ENCODE data around the gene CHST12.
"Not testable (repeated sequence)": the region's sequence is repeated elsewhere in the genome, so short reads cannot be mapped to it uniquely, and the experiment has no call there.

Gene CHST12

DNA sequence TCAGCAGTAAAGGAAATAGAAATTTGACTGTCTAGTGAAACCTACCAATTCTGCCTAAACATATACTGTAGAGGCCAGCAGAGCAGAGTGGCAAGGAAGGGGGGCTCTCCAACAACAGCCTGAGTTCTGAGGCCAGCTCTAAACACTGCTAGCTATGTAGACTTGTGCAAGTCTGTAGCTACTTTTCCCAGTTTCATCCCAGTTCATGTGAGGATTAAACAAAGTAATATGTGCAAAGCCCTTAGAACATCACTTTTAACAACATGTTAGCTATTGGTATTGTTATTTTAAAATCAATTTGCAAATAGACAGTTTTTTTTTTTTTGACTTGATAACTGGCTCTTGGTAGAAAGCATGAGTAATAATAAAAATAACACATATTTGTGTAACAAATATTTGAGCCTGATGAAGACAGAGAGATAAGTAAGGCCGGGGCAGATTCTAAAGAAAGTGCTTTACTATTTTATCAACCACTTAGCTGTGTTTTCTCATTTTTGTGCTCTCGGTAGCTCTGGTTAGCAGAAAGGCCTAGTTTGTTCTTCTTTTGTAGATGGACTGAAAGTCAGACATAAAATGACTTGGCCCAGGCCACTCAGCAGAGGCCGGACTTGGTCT, 9.3 kb downstream of the CHST12 start:
- Histone ChIP-seq H3K27ac (ENCODE audit: low read length) (no peak overlapping the region), H3K4me2 (ENCODE audit: low read depth, low read length) (no peak overlapping the region), H3K4me1 (ENCODE audit: low read length) (peaks cover 20% of the 10 kb centered on the region), H2AFZ (ENCODE audit: low read length) (no peak overlapping the region), H3K79me2 (ENCODE audit: low read length) (peaks cover 100% of the 10 kb centered on the region), H3K9me2 (replicated peaks; ENCODE audit: insufficient read depth, low read length) (no peaks in the 10 kb centered on the region), H4K20me1 (ENCODE audit: insufficient read depth, low read length) (peaks cover 14% of the 10 kb centered on the region), H3K4me3 (ENCODE audit: low read length) (no peak overlapping the region), H3K27me3 (replicated peaks; ENCODE audit: insufficient read depth, low read length) (no peaks in the 10 kb centered on the region), H3F3A (ENCODE audit: insufficient read depth, low read length) (no peaks in the 10 kb centered on the region; the same call in none of the 2 replicates), H3K36me3 (replicated peaks; ENCODE audit: insufficient read depth, low read length) (no peaks in the 10 kb centered on the region; the same call in 1 of the 2 replicates), H3K9ac (ENCODE audit: low read length) (no peak overlapping the region), H3K9me3 (replicated peaks; ENCODE audit: insufficient read depth, low read length) (no peaks in the 10 kb centered on the region)
- no peak for TF ChIP-seq EZH2phosphoT487 (IDR thresholded peaks at IDR 0.05; ENCODE audit: low read length)
- TF ChIP-seq, protein P1, sequence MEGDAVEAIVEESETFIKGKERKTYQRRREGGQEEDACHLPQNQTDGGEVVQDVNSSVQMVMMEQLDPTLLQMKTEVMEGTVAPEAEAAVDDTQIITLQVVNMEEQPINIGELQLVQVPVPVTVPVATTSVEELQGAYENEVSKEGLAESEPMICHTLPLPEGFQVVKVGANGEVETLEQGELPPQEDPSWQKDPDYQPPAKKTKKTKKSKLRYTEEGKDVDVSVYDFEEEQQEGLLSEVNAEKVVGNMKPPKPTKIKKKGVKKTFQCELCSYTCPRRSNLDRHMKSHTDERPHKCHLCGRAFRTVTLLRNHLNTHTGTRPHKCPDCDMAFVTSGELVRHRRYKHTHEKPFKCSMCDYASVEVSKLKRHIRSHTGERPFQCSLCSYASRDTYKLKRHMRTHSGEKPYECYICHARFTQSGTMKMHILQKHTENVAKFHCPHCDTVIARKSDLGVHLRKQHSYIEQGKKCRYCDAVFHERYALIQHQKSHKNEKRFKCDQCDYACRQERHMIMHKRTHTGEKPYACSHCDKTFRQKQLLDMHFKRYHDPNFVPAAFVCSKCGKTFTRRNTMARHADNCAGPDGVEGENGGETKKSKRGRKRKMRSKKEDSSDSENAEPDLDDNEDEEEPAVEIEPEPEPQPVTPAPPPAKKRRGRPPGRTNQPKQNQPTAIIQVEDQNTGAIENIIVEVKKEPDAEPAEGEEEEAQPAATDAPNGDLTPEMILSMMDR (IDR thresholded peaks at IDR 0.05; ENCODE audit: low read length) = no peak
- TF ChIP-seq EZH2 (optimal IDR thresholded peaks at IDR 0.05; ENCODE audit: low read depth, low read length) = no peak
- no peak for DNase-seq

DNA sequence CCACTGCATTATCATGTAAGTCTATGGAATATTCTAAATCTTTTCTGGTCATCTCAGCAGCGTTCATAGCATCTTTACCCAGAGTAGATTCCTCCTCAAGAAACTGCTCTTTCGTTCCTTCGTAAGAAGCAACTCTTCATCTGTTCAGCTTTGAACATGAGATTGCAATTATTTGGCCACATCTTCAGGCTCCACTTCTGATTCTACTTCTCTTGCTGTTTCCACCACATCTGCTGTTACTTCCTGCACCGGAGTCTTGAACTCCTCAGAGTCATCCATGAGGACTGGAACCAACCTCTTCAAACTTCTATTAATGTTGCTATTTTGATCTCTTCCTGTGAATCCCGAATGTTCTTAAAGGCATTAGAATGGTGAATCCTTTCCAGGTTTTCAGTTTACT, 12.7 kb downstream of the CHST12 start:
- H3K36me3 ChIP-seq (replicated peaks; ENCODE audit: insufficient read depth, low read length) = no peaks in the 10 kb centered on the region; the same call in 1 of the 2 replicates

GRCh38 chr7:2416650-2417049, 13.2 kb downstream of the CHST12 start:
- H3K27ac ChIP-seq (ENCODE audit: low read length) = no peak overlapping the region
- peaks cover 16% of the 10 kb centered on the region for H4K20me1 ChIP-seq (ENCODE audit: insufficient read depth, low read length)
- H2AFZ ChIP-seq (ENCODE audit: low read length) = no peak overlapping the region
- TF ChIP-seq EZH2 (optimal IDR thresholded peaks at IDR 0.05; ENCODE audit: low read depth, low read length) (no peak), EZH2phosphoT487 (IDR thresholded peaks at IDR 0.05; ENCODE audit: low read length) (no peak)
- TF ChIP-seq, protein P1 (IDR thresholded peaks at IDR 0.05; ENCODE audit: low read length) = no peak
- 0 out of 2 replicates have a peak, but pooled peaks cover 6% of the 10 kb centered on the region for H3K4me1 ChIP-seq (ENCODE audit: low read length)
- no peak overlapping the region for H3K9ac ChIP-seq (ENCODE audit: low read length)
- H3K79me2 ChIP-seq (ENCODE audit: low read length) = peaks cover 100% of the 10 kb centered on the region
- H3K9me2 ChIP-seq (replicated peaks; ENCODE audit: insufficient read depth, low read length) = no peaks in the 10 kb centered on the region
- no peak for DNase-seq
- H3K36me3 ChIP-seq (replicated peaks; ENCODE audit: insufficient read depth, low read length) = no peaks in the 10 kb centered on the region; the same call in 1 of the 2 replicates
- no peaks in the 10 kb centered on the region for H3K27me3 ChIP-seq (replicated peaks; ENCODE audit: insufficient read depth, low read length)
- no peak overlapping the region for H3K4me2 ChIP-seq (ENCODE audit: low read depth, low read length)
- no peak overlapping the region for H3K4me3 ChIP-seq (ENCODE audit: low read length)
- H3F3A ChIP-seq (ENCODE audit: insufficient read depth, low read length) = no peaks in the 10 kb centered on the region
- H3K9me3 ChIP-seq (replicated peaks; ENCODE audit: insufficient read depth, low read length) = no peaks in the 10 kb centered on the region

More for the DNA sequence above, 12.7 kb downstream of the CHST12 start:
- Histone ChIP-seq H3K79me2 (ENCODE audit: low read length) (peaks cover 100% of the 10 kb centered on the region), H3F3A (ENCODE audit: insufficient read depth, low read length) (no peaks in the 10 kb centered on the region; the same call in 1 of the 2 replicates), H4K20me1 (ENCODE audit: insufficient read depth, low read length) (peaks cover 16% of the 10 kb centered on the region), H3K27ac (ENCODE audit: low read length) (no peak overlapping the region), H3K4me3 (ENCODE audit: low read length) (no peak overlapping the region), H2AFZ (ENCODE audit: low read length) (no peak overlapping the region), H3K9me3 (replicated peaks; ENCODE audit: insufficient read depth, low read length) (no peaks in the 10 kb centered on the region), H3K4me1 (ENCODE audit: low read length) (0 out of 2 replicates have a peak, but pooled peaks cover 7% of the 10 kb centered on the region), H3K4me2 (ENCODE audit: low read depth, low read length) (no peak overlapping the region), H3K9ac (ENCODE audit: low read length) (no peak overlapping the region), H3K9me2 (replicated peaks; ENCODE audit: insufficient read depth, low read length) (no peaks in the 10 kb centered on the region), H3K27me3 (replicated peaks; ENCODE audit: insufficient read depth, low read length) (no peaks in the 10 kb centered on the region)
- no peak for TF ChIP-seq EZH2phosphoT487 (IDR thresholded peaks at IDR 0.05; ENCODE audit: low read length)
- no peak for TF ChIP-seq EZH2 (optimal IDR thresholded peaks at IDR 0.05; ENCODE audit: low read depth, low read length)
- TF ChIP-seq, protein P1 (IDR thresholded peaks at IDR 0.05; ENCODE audit: low read length) = no peak
- DNase-seq = no peak

DNA sequence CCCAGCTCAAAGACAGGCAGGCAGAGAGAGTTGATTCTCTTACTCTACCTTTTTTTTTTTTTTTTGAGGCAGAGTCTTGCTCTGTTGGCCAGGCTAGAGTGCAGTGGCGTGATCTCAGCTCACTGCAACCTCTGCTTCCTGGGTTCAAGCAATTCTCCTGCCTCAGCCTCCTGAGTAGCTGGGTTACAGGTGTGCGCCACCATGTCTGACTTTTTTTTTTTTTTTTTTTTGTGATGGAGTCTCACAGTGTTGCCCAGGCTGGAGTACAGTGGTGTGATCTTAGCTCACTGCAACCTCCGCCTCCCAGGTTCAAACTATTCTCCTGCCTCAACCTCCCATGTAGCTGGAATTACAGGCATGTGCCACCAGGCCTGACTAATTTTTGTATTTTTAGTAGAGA, 13.8 kb downstream of the CHST12 start:
- not testable (repeated sequence) for H2AFZ ChIP-seq (ENCODE audit: low read length); H3K4me3 ChIP-seq (ENCODE audit: low read length); H3F3A ChIP-seq (ENCODE audit: insufficient read depth, low read length); DNase-seq; H3K27me3 ChIP-seq (replicated peaks; ENCODE audit: insufficient read depth, low read length); H3K4me1 ChIP-seq (ENCODE audit: low read length); H3K9me3 ChIP-seq (replicated peaks; ENCODE audit: insufficient read depth, low read length); H3K27ac ChIP-seq (ENCODE audit: low read length); H3K9me2 ChIP-seq (replicated peaks; ENCODE audit: insufficient read depth, low read length); H3K4me2 ChIP-seq (ENCODE audit: low read depth, low read length); H3K9ac ChIP-seq (ENCODE audit: low read length); H3K36me3 ChIP-seq (replicated peaks; ENCODE audit: insufficient read depth, low read length)
- Histone ChIP-seq H4K20me1 (ENCODE audit: insufficient read depth, low read length) (peaks cover 16% of the 10 kb centered on the region), H3K79me2 (ENCODE audit: low read length) (peaks cover 100% of the 10 kb centered on the region)

Measured in MM.1S (cell line).